Brain microvascular endothelial cell (primary cell): ENCODE measurements around the gene SLC6A20.

Source experiments
- DNase-seq: peaks from one replicate; pipeline ENCODE4 v3.0.0-alpha.2; 2020
- H3K27ac ChIP-seq: fragments of 250-450 bp; sonication (Bioruptor Pico); 2 replicates; pipeline ENCODE4 v1.5.1; 2020; ENCODE audit warnings: mild to moderate bottlenecking, moderate library complexity
- H3K27me3 ChIP-seq: fragments of 250-450 bp; sonication (Bioruptor Pico); replicated peaks from 2 replicates; pipeline ENCODE4 v1.5.1; 2020; ENCODE audit warnings: mild to moderate bottlenecking
- H3K36me3 ChIP-seq: fragments of 250-450 bp; sonication (Bioruptor Pico); replicated peaks from 2 replicates; pipeline ENCODE4 v1.5.1; 2020; ENCODE audit warnings: mild to moderate bottlenecking
- H3K4me3 ChIP-seq: 2 replicates; pipeline ENCODE4 v1.5.1; 2011; ENCODE audit warnings: low read depth, mild to moderate bottlenecking, control low read depth, low read length, moderate library complexity
- CTCF ChIP-seq: IDR thresholded peaks from 2 replicates; pipeline ENCODE4 v1.5.1; 2011; ENCODE audit warnings: low read depth, mild to moderate bottlenecking, moderate library complexity, low read length, control low read depth, inconsistent platforms; ENCODE audit errors: missing control alignments
- in situ Hi-C: cut with HindIII; loops from 2 replicates; pipeline ENCODE4 v1.10.0; 2017; ENCODE audit warnings: low sequenced_read_pairs, low pct_ligation_motif_present

SLC6A20 gene

GRCh38 chr3:45773072-45773471 lies 23.3 kb downstream of the SLC6A20 start:
- H3K4me3 ChIP-seq: no peak overlapping the region
- DNase-seq: no peak
- TF ChIP-seq CTCF: no peak
- no peak overlapping the region for H3K27ac ChIP-seq
- H3K27me3 ChIP-seq: peaks cover 10% of the 10 kb centered on the region
- in situ Hi-C loops: loop anchor here (25.0 kb wide), 1 partner anchor 289 kb away; no protein-coding TSS in a partner anchor
- no peaks in the 10 kb centered on the region for H3K36me3 ChIP-seq

- Histone ChIP-seq H3K27ac (no peak overlapping the region), H3K36me3 (no peaks in the 10 kb centered on the region), H3K4me3 (no peak overlapping the region), H3K27me3 (peaks cover 10% of the 10 kb centered on the region)
- TF ChIP-seq CTCF: no peak
- in situ Hi-C loops: loop anchor here (25.0 kb wide), 1 partner anchor 290 kb away; no protein-coding TSS in a partner anchor
- DNase-seq: no peak
Observed at GRCh38 chr3:45772341-45773035, 23.8 kb downstream of the SLC6A20 start.

- no peak overlapping the region for H3K4me3 ChIP-seq
- peaks cover 10% of the 10 kb centered on the region for H3K27me3 ChIP-seq
- H3K27ac ChIP-seq: no peak overlapping the region
- in situ Hi-C loops: loop anchor here (25.0 kb wide), 1 partner anchor 290 kb away; no protein-coding TSS in a partner anchor
- H3K36me3 ChIP-seq: no peaks in the 10 kb centered on the region
- no peak for DNase-seq
- no peak for TF ChIP-seq CTCF
Observed at GRCh38 chr3:45771831-45772230, 24.5 kb downstream of the SLC6A20 start.

- no peak for TF ChIP-seq CTCF
- Histone ChIP-seq H3K4me3 (no peak overlapping the region), H3K36me3 (no peaks in the 10 kb centered on the region), H3K27me3 (peaks cover 12% of the 10 kb centered on the region), H3K27ac (no peak overlapping the region)
- in situ Hi-C loops: loop anchor here (25.0 kb wide), 1 partner anchor 291 kb away; no protein-coding TSS in a partner anchor
- DNase-seq: no peak
Observed at GRCh38 chr3:45771166-45771775, 25.1 kb downstream of the SLC6A20 start.

- Histone ChIP-seq H3K27ac (no peak overlapping the region), H3K4me3 (no peak overlapping the region), H3K36me3 (no peaks in the 10 kb centered on the region), H3K27me3 (peaks cover 10% of the 10 kb centered on the region)
- DNase-seq: no peak
- in situ Hi-C loops: loop anchor here (25.0 kb wide), 1 partner anchor 296 kb away; no protein-coding TSS in a partner anchor
- TF ChIP-seq CTCF: no peak
Observed at GRCh38 chr3:45765958-45766357, 30.4 kb downstream of the SLC6A20 start.
